Stimulated activated naive CD4-positive, alpha-beta T cell (primary cell): Measurements from ENCODE around the gene EML1.
"Not testable (repeated sequence)": the region's sequence is repeated elsewhere in the genome, so short reads cannot be mapped to it uniquely, and the experiment has no call there.

Experiments used
- DNase-seq, 6 experiments: peaks; one replicate each; lab custom pipeline; 2025; lab: John Stamatoyannopoulos, UW

Gene EML1

GRCh38 chr14:99938376-99938775, 145.2 kb downstream of the EML1 start:
- DNase-seq = no peak

GRCh38 chr14:99938896-99939295, 145.7 kb downstream of the EML1 start:
- no peak for DNase-seq

- no peak for DNase-seq
Observed at GRCh38 chr14:99939421-99939820, 146.2 kb downstream of the EML1 start.

GRCh38 chr14:99940064-99940463, 146.9 kb downstream of the EML1 start:
- DNase-seq = no peak

GRCh38 chr14:99941211-99941610, 148.0 kb downstream of the EML1 start:
- no peak for DNase-seq

- no peak for DNase-seq
Observed at GRCh38 chr14:99943620-99944019, 150.4 kb downstream of the EML1 start.

GRCh38 chr14:99944241-99944651, 151.0 kb downstream of the EML1 start:
- no peak for DNase-seq

- DNase-seq = no peak
Observed at GRCh38 chr14:99945732-99946651, 152.8 kb downstream of the EML1 start.

- peak in 5 of 6 experiments; percentile 32 to 66 (median 43) for DNase-seq
Observed at GRCh38 chr14:99946652-99947489, 153.7 kb downstream of the EML1 start.

- no peak for DNase-seq
Observed at GRCh38 chr14:99947695-99948094, 154.5 kb downstream of the EML1 start.

- not testable (repeated sequence) for DNase-seq
Observed at GRCh38 chr14:99949011-99949732, 156.0 kb downstream of the EML1 start.

GRCh38 chr14:99950181-99950580, 157.0 kb downstream of the EML1 start:
- DNase-seq = no peak

- DNase-seq = no peak
Observed at GRCh38 chr14:99951085-99951484, 157.9 kb downstream of the EML1 start.

GRCh38 chr14:99952039-99952438, 158.8 kb downstream of the EML1 start:
- DNase-seq = no peak

- DNase-seq = no peak
Observed at GRCh38 chr14:99952453-99952852, 159.2 kb downstream of the EML1 start.

GRCh38 chr14:99955826-99956455, 162.7 kb downstream of the EML1 start:
- DNase-seq = no peak

GRCh38 chr14:99958380-99958779, 165.2 kb downstream of the EML1 start:
- DNase-seq = no peak

GRCh38 chr14:99961826-99962518, 168.8 kb downstream of the EML1 start:
- no peak for DNase-seq

GRCh38 chr14:99964979-99965378, 171.8 kb downstream of the EML1 start:
- DNase-seq = no peak

GRCh38 chr14:99966037-99966835, 173.0 kb downstream of the EML1 start:
- no peak for DNase-seq
